ENCODE results near the gene UNC50.

Gene UNC50

GRCh38 chr2:98607741-98608115 lies 661 bp upstream of the UNC50 start:
- H3K27me3 ChIP-seq (ENCODE audit: control insufficient read depth, insufficient read depth, low read length, poor library complexity, severe bottlenecking): no peaks in the 10 kb centered on the region
- peaks cover 10% of the 10 kb centered on the region for H3K4me1 ChIP-seq (ENCODE audit: control insufficient read depth, insufficient read depth, low read length)
- peak overlapping the region; percentile 64 for H3K27ac ChIP-seq (ENCODE audit: insufficient read depth, low read depth, low read length, poor library complexity, severe bottlenecking)
- peaks cover 6% of the 10 kb centered on the region for H3K36me3 ChIP-seq (ENCODE audit: control insufficient read depth, insufficient read depth, low read length)
- WGBS, 2 experiments: 15 to 28% methylated on average over 6 to 7 of the region's 7 CpGs
- no peaks in the 10 kb centered on the region for H3K9me3 ChIP-seq (ENCODE audit: control insufficient read depth, low read length)
- H3K4me3 ChIP-seq (ENCODE audit: insufficient read depth, low read depth, low read length): peak overlapping the region; percentile 87

- H3K36me3 ChIP-seq (ENCODE audit: control insufficient read depth, insufficient read depth, low read length): peaks cover 9% of the 10 kb centered on the region
- no peaks in the 10 kb centered on the region for H3K9me3 ChIP-seq (ENCODE audit: control insufficient read depth, low read length)
- H3K27me3 ChIP-seq (ENCODE audit: control insufficient read depth, insufficient read depth, low read length, poor library complexity, severe bottlenecking): no peaks in the 10 kb centered on the region
- H3K27ac ChIP-seq (ENCODE audit: insufficient read depth, low read depth, low read length, poor library complexity, severe bottlenecking): no peak overlapping the region
- 4 to 6% methylated on average over 29 of the region's 29 CpGs for WGBS, 2 experiments
- peak overlapping the region; percentile 87 for H3K4me3 ChIP-seq (ENCODE audit: insufficient read depth, low read depth, low read length)
- H3K4me1 ChIP-seq (ENCODE audit: control insufficient read depth, insufficient read depth, low read length): peaks cover 10% of the 10 kb centered on the region
These were observed 694 bp downstream of the UNC50 start for GRCh38 chr2:98608962-98609604.

GRCh38 chr2:98614024-98614739 lies 5.8 kb downstream of the UNC50 start:
- peaks cover 10% of the 10 kb centered on the region for H3K4me1 ChIP-seq (ENCODE audit: control insufficient read depth, insufficient read depth, low read length)
- no peaks in the 10 kb centered on the region for H3K9me3 ChIP-seq (ENCODE audit: control insufficient read depth, low read length)
- H3K36me3 ChIP-seq (ENCODE audit: control insufficient read depth, insufficient read depth, low read length): peaks cover 23% of the 10 kb centered on the region
- H3K27ac ChIP-seq (ENCODE audit: insufficient read depth, low read depth, low read length, poor library complexity, severe bottlenecking): no peak overlapping the region
- H3K4me3 ChIP-seq (ENCODE audit: insufficient read depth, low read depth, low read length): no peak overlapping the region
- 96 to 97% methylated on average over 9 of the region's 9 CpGs for WGBS, 2 experiments
- H3K27me3 ChIP-seq (ENCODE audit: control insufficient read depth, insufficient read depth, low read length, poor library complexity, severe bottlenecking): no peaks in the 10 kb centered on the region

- H3K27me3 ChIP-seq (ENCODE audit: control insufficient read depth, insufficient read depth, low read length, poor library complexity, severe bottlenecking): no peaks in the 10 kb centered on the region
- no peak overlapping the region for H3K4me3 ChIP-seq (ENCODE audit: insufficient read depth, low read depth, low read length)
- peaks cover 23% of the 10 kb centered on the region for H3K36me3 ChIP-seq (ENCODE audit: control insufficient read depth, insufficient read depth, low read length)
- no peaks in the 10 kb centered on the region for H3K9me3 ChIP-seq (ENCODE audit: control insufficient read depth, low read length)
- no peaks in the 10 kb centered on the region for H3K4me1 ChIP-seq (ENCODE audit: control insufficient read depth, insufficient read depth, low read length)
- H3K27ac ChIP-seq (ENCODE audit: insufficient read depth, low read depth, low read length, poor library complexity, severe bottlenecking): no peak overlapping the region
- WGBS, 2 experiments: 92 to 93% methylated on average over 5 of the region's 5 CpGs
These were observed 7.1 kb downstream of the UNC50 start for GRCh38 chr2:98615481-98615880.

- Histone ChIP-seq H3K9me3 (ENCODE audit: control insufficient read depth, low read length) (no peaks in the 10 kb centered on the region), H3K4me1 (ENCODE audit: control insufficient read depth, insufficient read depth, low read length) (no peaks in the 10 kb centered on the region), H3K36me3 (ENCODE audit: control insufficient read depth, insufficient read depth, low read length) (peaks cover 20% of the 10 kb centered on the region), H3K27ac (ENCODE audit: insufficient read depth, low read depth, low read length, poor library complexity, severe bottlenecking) (no peak overlapping the region), H3K27me3 (ENCODE audit: control insufficient read depth, insufficient read depth, low read length, poor library complexity, severe bottlenecking) (no peaks in the 10 kb centered on the region), H3K4me3 (ENCODE audit: insufficient read depth, low read depth, low read length) (no peak overlapping the region)
- WGBS, 2 experiments: 90 to 95% methylated on average over 5 of the region's 5 CpGs
These were observed 8.8 kb downstream of the UNC50 start for GRCh38 chr2:98617149-98617548.

GRCh38 chr2:98623657-98624056 lies 15.3 kb downstream of the UNC50 start:
- Histone ChIP-seq H3K9me3 (ENCODE audit: control insufficient read depth, low read length) (no peaks in the 10 kb centered on the region), H3K4me1 (ENCODE audit: control insufficient read depth, insufficient read depth, low read length) (no peaks in the 10 kb centered on the region), H3K27me3 (ENCODE audit: control insufficient read depth, insufficient read depth, low read length, poor library complexity, severe bottlenecking) (no peaks in the 10 kb centered on the region), H3K36me3 (ENCODE audit: control insufficient read depth, insufficient read depth, low read length) (no peaks in the 10 kb centered on the region), H3K4me3 (ENCODE audit: insufficient read depth, low read depth, low read length) (no peak overlapping the region), H3K27ac (ENCODE audit: insufficient read depth, low read depth, low read length, poor library complexity, severe bottlenecking) (no peak overlapping the region)
- 87 to 88% methylated on average over 5 of the region's 5 CpGs for WGBS, 2 experiments

GRCh38 chr2:98632351-98632750 lies 24.0 kb downstream of the UNC50 start:
- H3K36me3 ChIP-seq (ENCODE audit: control insufficient read depth, insufficient read depth, low read length): no peaks in the 10 kb centered on the region
- no peaks in the 10 kb centered on the region for H3K9me3 ChIP-seq (ENCODE audit: control insufficient read depth, low read length)
- no peak overlapping the region for H3K27ac ChIP-seq (ENCODE audit: insufficient read depth, low read depth, low read length, poor library complexity, severe bottlenecking)
- WGBS, 2 experiments: 81% methylated on average over 3 of the region's 3 CpGs
- H3K4me3 ChIP-seq (ENCODE audit: insufficient read depth, low read depth, low read length): no peak overlapping the region
- no peaks in the 10 kb centered on the region for H3K4me1 ChIP-seq (ENCODE audit: control insufficient read depth, insufficient read depth, low read length)
- H3K27me3 ChIP-seq (ENCODE audit: control insufficient read depth, insufficient read depth, low read length, poor library complexity, severe bottlenecking): no peaks in the 10 kb centered on the region

GRCh38 chr2:98634406-98635092 lies 26.2 kb downstream of the UNC50 start:
- no peaks in the 10 kb centered on the region for H3K4me1 ChIP-seq (ENCODE audit: control insufficient read depth, insufficient read depth, low read length)
- no peaks in the 10 kb centered on the region for H3K9me3 ChIP-seq (ENCODE audit: control insufficient read depth, low read length)
- no peak overlapping the region for H3K4me3 ChIP-seq (ENCODE audit: insufficient read depth, low read depth, low read length)
- no peaks in the 10 kb centered on the region for H3K27me3 ChIP-seq (ENCODE audit: control insufficient read depth, insufficient read depth, low read length, poor library complexity, severe bottlenecking)
- H3K27ac ChIP-seq (ENCODE audit: insufficient read depth, low read depth, low read length, poor library complexity, severe bottlenecking): no peak overlapping the region
- no peaks in the 10 kb centered on the region for H3K36me3 ChIP-seq (ENCODE audit: control insufficient read depth, insufficient read depth, low read length)
- 61 to 68% methylated on average over 9 of the region's 9 CpGs for WGBS, 2 experiments

GRCh38 chr2:98637401-98638147 lies 29.2 kb downstream of the UNC50 start:
- no peak overlapping the region for H3K27ac ChIP-seq (ENCODE audit: insufficient read depth, low read depth, low read length, poor library complexity, severe bottlenecking)
- no peaks in the 10 kb centered on the region for H3K27me3 ChIP-seq (ENCODE audit: control insufficient read depth, insufficient read depth, low read length, poor library complexity, severe bottlenecking)
- no peaks in the 10 kb centered on the region for H3K9me3 ChIP-seq (ENCODE audit: control insufficient read depth, low read length)
- 94 to 95% methylated on average over 9 to 10 of the region's 10 CpGs for WGBS, 2 experiments
- H3K4me1 ChIP-seq (ENCODE audit: control insufficient read depth, insufficient read depth, low read length): no peaks in the 10 kb centered on the region
- no peaks in the 10 kb centered on the region for H3K36me3 ChIP-seq (ENCODE audit: control insufficient read depth, insufficient read depth, low read length)
- H3K4me3 ChIP-seq (ENCODE audit: insufficient read depth, low read depth, low read length): no peak overlapping the region
